Activated CD8-positive, alpha-beta T cell treated with anti-CD3 and anti-CD28 coated beads, Interleukin-2, amount 10 ng/mL, durations not matched to agents 7 days and 5 days (primary cell): ENCODE results near the gene CCR5. TPM values are rescaled to one million over a fixed set of nuclear protein-coding genes. Genes with fewer than 3 reads are reported as not detected.

Source experiments
- ATAC-seq: fragments of 150-1000 bp; cut with Tn5 transposase; one replicate; pipeline ENCODE4 v1.10.0; 2021; ENCODE audit warnings: moderate library complexity
- CTCF ChIA-PET: fragments of 350-600 bp; sonication (Branson Sonifier 250); formaldehyde crosslinking; loops from one replicate; lab custom pipeline; 2021; ENCODE audit warnings: antibody characterized with exemption; lab: Charles Lee
- POLR2A ChIA-PET: fragments of 350-600 bp; sonication (Branson Sonifier 250); formaldehyde crosslinking; loops from one replicate; lab custom pipeline; 2021; ENCODE audit warnings: antibody characterized with exemption; lab: Charles Lee
- DNase-seq: peaks from one replicate; pipeline ENCODE4 v3.0.0-alpha.2; 2020
- H3K27ac Mint-ChIP-seq: one replicate; pipeline ENCODE4 v1.8.0; 2021; ENCODE audit warnings: mild to moderate bottlenecking, mixed read lengths
- H3K27me3 Mint-ChIP-seq: one replicate; pipeline ENCODE4 v1.8.0; 2021; ENCODE audit warnings: low read depth, mixed read lengths
- H3K36me3 Mint-ChIP-seq: one replicate; pipeline ENCODE4 v1.8.0; 2021; ENCODE audit warnings: low read depth, mixed read lengths
- H3K4me1 Mint-ChIP-seq: one replicate; pipeline ENCODE4 v1.8.0; 2021; ENCODE audit warnings: low read depth, mixed read lengths
- H3K4me3 Mint-ChIP-seq: one replicate; pipeline ENCODE4 v1.8.0; 2021; ENCODE audit warnings: mild to moderate bottlenecking, mixed read lengths
- H3K9me3 Mint-ChIP-seq: one replicate; pipeline ENCODE4 v1.8.0; 2022; ENCODE audit warnings: mixed read lengths; ENCODE audit not compliant: insufficient read depth
- total RNA-seq, 2 experiments: library from RNA; stranded (reverse); gene quantifications; one replicate each; pipeline ENCODE4 v1.2.3, GENCODE V29; 2021

Gene CCR5
- total RNA-seq, 2 experiments from 2014 or later = 38.4 to 38.8 TPM

- Mint-ChIP-seq H3K27ac (no peak overlapping the region), H3K36me3 (peaks cover 74% of the 10 kb centered on the region), H3K4me1 (peaks cover 88% of the 10 kb centered on the region), H3K9me3 (no peaks in the 10 kb centered on the region), H3K27me3 (peaks cover 2% of the 10 kb centered on the region), H3K4me3 (peak overlapping the region; percentile 15)
- no peak for DNase-seq
- ChIA-PET CTCF (interaction anchor here (2.6 to 3.4 kb wide), 2 partner anchors 144 to 280 kb away, joined by 10 to 16 read pairs; no protein-coding TSS in a partner anchor), POLR2A (interaction anchor here (2.3 kb wide), 1 partner anchor 11 kb away, joined by 13 read pairs; the partner anchor contains the start of gene CCR5)
- ATAC-seq = no peak
Measured at GRCh38 chr3:46358466-46358865, 12.3 kb upstream of the CCR5 start.

DNA sequence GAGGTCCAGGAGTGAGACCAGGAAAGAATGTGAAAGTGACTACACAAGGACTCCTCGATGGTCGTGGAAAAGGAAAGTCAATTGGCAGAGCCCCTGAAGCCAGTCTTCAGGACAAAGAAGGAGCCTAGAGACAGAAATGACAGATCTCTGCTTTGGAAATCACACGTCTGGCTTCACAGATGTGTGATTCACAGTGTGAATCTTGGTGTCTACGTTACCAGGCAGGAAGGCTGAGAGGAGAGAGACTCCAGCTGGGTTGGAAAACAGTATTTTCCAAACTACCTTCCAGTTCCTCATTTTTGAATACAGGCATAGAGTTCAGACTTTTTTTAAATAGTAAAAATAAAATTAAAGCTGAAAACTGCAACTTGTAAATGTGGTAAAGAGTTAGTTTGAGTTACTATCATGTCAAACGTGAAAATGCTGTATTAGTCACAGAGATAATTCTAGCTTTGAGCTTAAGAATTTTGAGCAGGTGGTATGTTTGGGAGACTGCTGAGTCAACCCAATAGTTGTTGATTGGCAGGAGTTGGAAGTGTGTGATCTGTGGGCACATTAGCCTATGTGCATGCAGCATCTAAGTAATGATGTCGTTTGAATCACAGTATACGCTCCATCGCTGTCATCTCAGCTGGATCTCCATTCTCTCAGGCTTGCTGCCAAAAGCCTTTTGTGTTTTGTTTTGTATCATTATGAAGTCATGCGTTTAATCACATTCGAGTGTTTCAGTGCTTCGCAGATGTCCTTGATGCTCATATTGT is 10.8 kb upstream of the CCR5 start:
- DNase-seq = no peak
- Mint-ChIP-seq H3K27me3 (peaks cover 2% of the 10 kb centered on the region), H3K4me1 (peaks cover 74% of the 10 kb centered on the region)

GRCh38 chr3:46360907-46361306 is 9.8 kb upstream of the CCR5 start:
- Mint-ChIP-seq H3K4me1 (peaks cover 67% of the 10 kb centered on the region), H3K36me3 (peaks cover 63% of the 10 kb centered on the region), H3K27me3 (no peaks in the 10 kb centered on the region), H3K9me3 (no peaks in the 10 kb centered on the region), H3K4me3 (no peak overlapping the region), H3K27ac (peak overlapping the region; percentile 58)
- CTCF ChIA-PET = interaction anchor here (1.9 to 3.4 kb wide), 3 partner anchors 8 to 282 kb away, joined by 10 to 20 read pairs (median 16); no protein-coding TSS in a partner anchor
- DNase-seq = no peak
- POLR2A ChIA-PET = interaction anchor here (2.3 kb wide), 1 partner anchor 9 kb away, joined by 13 read pairs; the partner anchor contains the start of gene CCR5
- ATAC-seq = no peak

More for the DNA sequence above, 10.8 kb upstream of the CCR5 start:
- Mint-ChIP-seq H3K27ac (no peak overlapping the region), H3K9me3 (no peaks in the 10 kb centered on the region), H3K4me3 (no peak overlapping the region), H3K36me3 (peaks cover 70% of the 10 kb centered on the region)
- ChIA-PET CTCF (interaction anchor here (0.6 to 3.4 kb wide), 8 partner anchors 8 to 281 kb away, joined by 3 to 20 read pairs (median 6); no protein-coding TSS in a partner anchor), POLR2A (interaction anchor here (0.9 to 2.3 kb wide), 3 partner anchors 10 to 60 kb away, joined by 3 to 13 read pairs (median 3); partner anchors contain the start of gene CCR5)
- peak; percentile 43 for ATAC-seq

DNA sequence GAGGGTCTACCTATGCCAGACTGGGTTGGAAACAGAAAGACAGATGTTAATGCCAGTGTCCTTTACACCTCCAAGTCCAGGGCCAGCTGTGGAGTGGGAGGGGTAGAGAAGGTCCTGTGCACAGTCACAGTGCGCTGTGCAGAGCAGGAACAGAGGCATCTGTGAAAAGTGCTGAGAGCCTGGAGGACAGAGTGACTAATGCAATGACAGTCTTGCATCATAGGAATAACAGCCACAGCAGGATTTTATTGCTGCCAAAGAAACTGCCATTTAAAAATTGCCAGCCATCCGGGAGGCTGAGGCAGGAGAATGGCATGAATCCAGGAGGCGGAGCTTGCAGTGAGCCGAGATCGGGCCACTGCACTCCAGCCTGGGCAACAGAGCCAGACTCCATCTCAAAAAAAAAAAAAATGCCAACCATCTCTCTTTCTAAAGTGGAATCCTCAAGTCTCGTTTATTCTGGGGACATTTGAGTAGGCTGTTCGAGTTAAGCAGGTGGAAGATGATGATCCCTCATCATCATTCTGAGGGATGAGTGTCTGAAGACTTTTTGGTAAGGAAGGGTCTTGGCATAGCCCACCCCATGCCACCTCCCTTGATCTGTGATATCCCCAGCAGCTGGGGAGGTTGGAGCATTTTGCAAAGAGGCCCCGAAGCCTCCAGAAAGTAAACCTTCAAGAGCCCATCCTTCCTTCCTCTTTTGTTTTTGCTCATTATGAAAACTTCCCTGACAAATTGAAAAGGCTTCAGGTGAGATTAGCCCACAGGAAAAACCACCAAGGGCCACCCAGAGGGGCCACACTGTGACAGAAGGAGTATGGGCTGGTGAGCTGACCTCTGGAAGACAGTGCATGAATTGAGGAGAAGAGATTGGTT is 9.1 kb upstream of the CCR5 start:
- H3K9me3 Mint-ChIP-seq = no peaks in the 10 kb centered on the region
- ATAC-seq = no peak
- no peak overlapping the region for H3K4me3 Mint-ChIP-seq
- peaks cover 68% of the 10 kb centered on the region for H3K4me1 Mint-ChIP-seq
- ChIA-PET CTCF (interaction anchor here (0.6 to 3.4 kb wide), 5 partner anchors 9 to 147 kb away, joined by 3 to 16 read pairs (median 4); partner anchors contain the start of gene CCR5), POLR2A (no interaction called here)
- H3K27me3 Mint-ChIP-seq = no peaks in the 10 kb centered on the region
- DNase-seq = no peak
- peaks cover 60% of the 10 kb centered on the region for H3K36me3 Mint-ChIP-seq
- H3K27ac Mint-ChIP-seq = no peak overlapping the region

DNA sequence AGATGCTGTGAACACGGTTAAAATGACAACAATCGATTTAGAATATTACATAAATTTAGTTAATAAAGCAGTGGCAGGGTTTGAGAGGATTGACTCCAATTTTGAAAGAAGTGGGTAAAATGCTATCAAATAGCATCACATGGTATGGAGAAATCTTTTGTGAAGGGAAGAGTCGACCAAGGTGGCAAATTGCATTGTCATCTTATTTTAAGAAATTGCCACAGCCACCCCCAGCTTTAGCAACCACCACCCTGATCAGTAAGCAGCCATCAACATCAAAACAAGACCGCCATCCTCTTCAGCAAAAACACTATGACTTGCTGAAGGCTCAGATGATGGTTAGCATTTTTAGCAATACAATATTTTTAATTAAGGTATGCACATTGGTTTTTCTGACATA is 5.7 kb upstream of the CCR5 start:
- ChIA-PET CTCF (interaction anchor here (1.1 to 10.2 kb wide), 4 partner anchors 10 to 150 kb away, joined by 3 to 276 read pairs (median 8); no protein-coding TSS in a partner anchor), POLR2A (no interaction called here)
- Mint-ChIP-seq H3K9me3 (no peaks in the 10 kb centered on the region), H3K4me1 (peaks cover 63% of the 10 kb centered on the region), H3K27ac (no peak overlapping the region), H3K36me3 (peaks cover 36% of the 10 kb centered on the region), H3K4me3 (no peak overlapping the region), H3K27me3 (no peaks in the 10 kb centered on the region)
- ATAC-seq = no peak
- DNase-seq = no peak

DNA sequence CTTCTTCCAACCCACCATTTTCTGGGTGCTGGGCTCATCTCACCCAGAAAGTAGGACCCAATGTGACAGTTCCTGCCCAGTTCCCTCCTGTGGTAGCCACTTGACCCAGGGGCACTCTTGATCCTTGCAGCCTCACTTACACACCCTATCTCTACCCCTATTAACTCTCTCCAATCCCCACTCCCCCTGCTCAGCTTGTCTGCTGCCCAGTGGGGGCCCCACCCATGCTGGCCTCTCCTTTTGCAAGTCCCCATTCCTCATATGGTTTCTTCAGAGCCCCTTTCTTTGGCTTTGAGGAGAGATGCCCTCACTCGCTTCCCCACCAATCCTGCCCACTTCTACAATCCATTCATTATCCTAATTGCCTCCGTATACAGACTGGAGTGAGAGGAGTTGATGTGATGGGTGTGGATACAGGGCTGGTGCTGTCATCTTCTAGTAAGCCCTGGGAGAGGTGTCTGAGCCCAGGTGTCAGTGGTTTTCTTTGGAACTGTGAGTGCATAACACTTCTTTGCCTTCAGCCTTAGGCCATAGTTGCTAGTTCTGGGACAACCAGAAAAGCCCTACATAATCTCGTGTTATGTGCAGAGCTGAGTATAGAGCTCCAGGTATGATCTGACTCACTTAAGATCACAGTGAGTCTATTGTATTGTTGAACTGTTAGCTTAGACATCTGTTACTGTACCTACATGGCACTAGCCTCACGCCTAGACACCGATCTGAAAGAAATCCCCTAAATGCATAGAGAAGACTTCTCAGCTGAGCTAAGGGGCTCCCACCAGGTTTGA is 4.8 kb upstream of the CCR5 start:
- Mint-ChIP-seq H3K27me3 (no peaks in the 10 kb centered on the region), H3K27ac (no peak overlapping the region), H3K9me3 (no peaks in the 10 kb centered on the region), H3K36me3 (peaks cover 28% of the 10 kb centered on the region), H3K4me1 (peaks cover 63% of the 10 kb centered on the region), H3K4me3 (no peak overlapping the region)
- ATAC-seq = no peak
- DNase-seq = no peak
- ChIA-PET POLR2A (no interaction called here), CTCF (interaction anchor here (1.4 to 13.5 kb wide), 7 partner anchors 13 to 283 kb away, joined by 5 to 371 read pairs (median 198); partner anchors contain the start of genes CCR1 and CCR2)

DNA sequence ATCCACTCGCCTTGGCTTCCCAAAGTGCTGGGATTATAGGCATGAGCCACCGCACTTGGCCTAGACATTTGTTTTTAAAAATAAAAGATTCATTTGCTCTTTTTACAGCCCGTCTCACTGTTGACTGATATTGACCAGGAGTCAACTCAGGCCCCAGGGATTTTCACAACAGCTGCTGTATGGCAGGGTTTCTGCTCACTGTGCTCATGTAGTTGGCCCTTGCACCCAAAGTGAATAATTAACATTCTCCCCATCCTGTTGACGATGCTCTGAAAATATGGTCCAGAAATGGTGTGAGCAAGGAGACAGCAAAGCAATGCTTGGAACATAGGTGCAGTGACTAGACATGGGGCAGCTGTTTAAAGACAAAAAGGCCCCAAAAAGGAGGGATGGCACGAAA is 2.9 kb upstream of the CCR5 start:
- Mint-ChIP-seq H3K27ac (peak overlapping the region; percentile 78), H3K27me3 (no peaks in the 10 kb centered on the region), H3K9me3 (no peaks in the 10 kb centered on the region), H3K4me3 (no peak overlapping the region), H3K4me1 (peaks cover 63% of the 10 kb centered on the region), H3K36me3 (peaks cover 28% of the 10 kb centered on the region)
- ATAC-seq (no peak), DNase-seq (no peak)
- CTCF ChIA-PET = interaction anchor here (0.7 to 13.5 kb wide), 38 partner anchors 8 to 429 kb away, joined by 3 to 371 read pairs (median 6); partner anchors contain the start of genes CCR1 and CCR2
- POLR2A ChIA-PET = interaction anchor here (1.6 to 6.0 kb wide), 6 partner anchors 14 to 270 kb away, joined by 8 to 63 read pairs (median 28); partner anchors contain the start of genes CCR1 and CCR2

DNA sequence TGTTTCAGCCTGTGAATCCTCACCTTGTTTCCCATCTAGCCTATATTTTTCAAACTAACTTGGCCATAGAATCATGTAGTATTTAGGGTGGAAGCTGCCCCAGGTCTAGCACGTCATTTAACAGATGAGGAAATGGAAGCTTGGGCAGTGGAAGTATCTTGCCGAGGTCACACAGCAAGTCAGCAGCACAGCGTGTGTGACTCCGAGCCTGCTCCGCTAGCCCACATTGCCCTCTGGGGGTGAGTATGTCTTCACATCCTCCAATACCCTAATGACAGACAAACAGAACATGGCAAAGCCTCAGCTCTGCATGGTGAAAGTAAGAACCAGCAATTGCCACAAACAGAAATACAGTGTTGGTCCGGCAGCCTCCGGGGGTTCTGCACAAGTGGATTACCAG is 2.2 kb upstream of the CCR5 start:
- DNase-seq (peak; percentile 85), ATAC-seq (peak; percentile 71)
- Mint-ChIP-seq H3K9me3 (no peaks in the 10 kb centered on the region), H3K4me3 (peak overlapping the region; percentile 1), H3K36me3 (peaks cover 34% of the 10 kb centered on the region), H3K27me3 (no peaks in the 10 kb centered on the region), H3K27ac (peak overlapping the region; percentile 78), H3K4me1 (peaks cover 70% of the 10 kb centered on the region)
- CTCF ChIA-PET = interaction anchor here (0.6 to 13.5 kb wide), 48 partner anchors 8 to 430 kb away, joined by 3 to 371 read pairs (median 7); partner anchors contain the start of genes CCR1, CCR2, CCRL2 and CXCR6
- POLR2A ChIA-PET = interaction anchor here (0.6 to 6.0 kb wide), 15 partner anchors 9 to 675 kb away, joined by 3 to 63 read pairs (median 13); partner anchors contain the start of genes CCR1 and CCR2

DNA sequence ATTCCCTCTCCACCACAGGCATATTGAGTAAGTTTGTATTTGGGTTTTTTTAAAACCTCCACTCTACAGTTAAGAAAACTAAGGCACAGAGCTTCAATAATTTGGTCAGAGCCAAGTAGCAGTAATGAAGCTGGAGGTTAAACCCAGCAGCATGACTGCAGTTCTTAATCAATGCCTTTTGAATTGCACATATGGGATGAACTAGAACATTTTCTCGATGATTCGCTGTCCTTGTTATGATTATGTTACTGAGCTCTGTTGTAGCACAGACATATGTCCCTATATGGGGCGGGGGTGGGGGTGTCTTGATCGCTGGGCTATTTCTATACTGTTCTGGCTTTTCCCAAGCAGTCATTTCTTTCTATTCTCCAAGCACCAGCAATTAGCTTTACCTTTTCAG is 1.6 kb upstream of the CCR5 start:
- H3K36me3 Mint-ChIP-seq = peaks cover 37% of the 10 kb centered on the region

GRCh38 chr3:46369675-46370132 is 1.0 kb upstream of the CCR5 start:
- no peak for DNase-seq
- no peaks in the 10 kb centered on the region for H3K27me3 Mint-ChIP-seq
- H3K27ac Mint-ChIP-seq = peak overlapping the region; percentile 81

More for the DNA sequence above, 1.6 kb upstream of the CCR5 start:
- DNase-seq (no peak), ATAC-seq (no peak)
- H3K4me1 Mint-ChIP-seq = peaks cover 76% of the 10 kb centered on the region
- POLR2A ChIA-PET = interaction anchor here (0.6 to 6.0 kb wide), 20 partner anchors 9 to 272 kb away, joined by 3 to 63 read pairs (median 6); partner anchors contain the start of genes CCR1, CCR2, CCR5AS and CCRL2
- CTCF ChIA-PET = interaction anchor here (0.6 to 13.5 kb wide), 52 partner anchors 9 to 430 kb away, joined by 3 to 371 read pairs (median 7); partner anchors contain the start of genes CCR1, CCR2, CCRL2 and CXCR6
- no peaks in the 10 kb centered on the region for H3K9me3 Mint-ChIP-seq
- H3K27me3 Mint-ChIP-seq = no peaks in the 10 kb centered on the region
- peak overlapping the region; percentile 81 for H3K27ac Mint-ChIP-seq
- H3K4me3 Mint-ChIP-seq = peak overlapping the region; percentile 77

More at GRCh38 chr3:46369675-46370132, 1.0 kb upstream of the CCR5 start:
- Mint-ChIP-seq H3K4me1 (peaks cover 82% of the 10 kb centered on the region), H3K36me3 (peaks cover 43% of the 10 kb centered on the region), H3K4me3 (peak overlapping the region; percentile 77), H3K9me3 (no peaks in the 10 kb centered on the region)
- ChIA-PET CTCF (interaction anchor here (0.7 to 13.5 kb wide), 51 partner anchors 9 to 431 kb away, joined by 3 to 371 read pairs (median 7); partner anchors contain the start of genes CCR1, CCR2, CCR5AS and CCRL2), POLR2A (interaction anchor here (0.7 to 6.0 kb wide), 21 partner anchors 10 to 377 kb away, joined by 3 to 63 read pairs (median 7); partner anchors contain the start of genes CCR1, CCR2, CCR5AS and CCRL2)
- ATAC-seq = peak; percentile 66
